Measurements from ENCODE around the gene RCN2.

Gene RCN2

GRCh38 chr15:76987276-76987675 is 55.7 kb downstream of the RCN2 start:
- H3K4me3 ChIP-seq (replicated peaks; ENCODE audit: low read depth, low read length) = no peak overlapping the region
- DNase-seq (ENCODE audit: extremely low read depth, low read depth) = no peak
- TF ChIP-seq CTCF (IDR thresholded peaks at IDR 0.05; ENCODE audit: low read depth, low read length, missing control alignments) = no peak

- no peak for TF ChIP-seq CTCF (IDR thresholded peaks at IDR 0.05; ENCODE audit: low read depth, low read length, missing control alignments)
- DNase-seq (ENCODE audit: extremely low read depth, low read depth) = no peak
- no peak overlapping the region for H3K4me3 ChIP-seq (replicated peaks; ENCODE audit: low read depth, low read length)
These were observed 56.6 kb downstream of the RCN2 start for GRCh38 chr15:76987896-76988860.

GRCh38 chr15:76988867-76989780 is 57.6 kb downstream of the RCN2 start:
- no peak for TF ChIP-seq CTCF (IDR thresholded peaks at IDR 0.05; ENCODE audit: low read depth, low read length, missing control alignments)
- no peak for DNase-seq (ENCODE audit: extremely low read depth, low read depth)
- no peak overlapping the region for H3K4me3 ChIP-seq (replicated peaks; ENCODE audit: low read depth, low read length)

- DNase-seq (ENCODE audit: extremely low read depth, low read depth) = no peak
- H3K4me3 ChIP-seq (replicated peaks; ENCODE audit: low read depth, low read length) = no peak overlapping the region
- TF ChIP-seq CTCF (IDR thresholded peaks at IDR 0.05; ENCODE audit: low read depth, low read length, missing control alignments) = no peak
These were observed 59.5 kb downstream of the RCN2 start for GRCh38 chr15:76991048-76991447.

- TF ChIP-seq CTCF (IDR thresholded peaks at IDR 0.05; ENCODE audit: low read depth, low read length, missing control alignments) = no peak
- DNase-seq (ENCODE audit: extremely low read depth, low read depth) = no peak
- H3K4me3 ChIP-seq (replicated peaks; ENCODE audit: low read depth, low read length) = no peak overlapping the region
These were observed 60.4 kb downstream of the RCN2 start for GRCh38 chr15:76991741-76992645.

Measured in HFF-Myc (cell line).